GM18499 (cell line): ENCODE measurements around the gene KCNA5.

Source experiments
- ATAC-seq: cut with Tn5 transposase; IDR thresholded peaks from one replicate; pipeline ENCODE4 v1.9.1; 2021; ENCODE audit warnings: moderate number of reproducible peaks; ENCODE audit not compliant: insufficient read depth, unreplicated experiment

Gene KCNA5

DNA sequence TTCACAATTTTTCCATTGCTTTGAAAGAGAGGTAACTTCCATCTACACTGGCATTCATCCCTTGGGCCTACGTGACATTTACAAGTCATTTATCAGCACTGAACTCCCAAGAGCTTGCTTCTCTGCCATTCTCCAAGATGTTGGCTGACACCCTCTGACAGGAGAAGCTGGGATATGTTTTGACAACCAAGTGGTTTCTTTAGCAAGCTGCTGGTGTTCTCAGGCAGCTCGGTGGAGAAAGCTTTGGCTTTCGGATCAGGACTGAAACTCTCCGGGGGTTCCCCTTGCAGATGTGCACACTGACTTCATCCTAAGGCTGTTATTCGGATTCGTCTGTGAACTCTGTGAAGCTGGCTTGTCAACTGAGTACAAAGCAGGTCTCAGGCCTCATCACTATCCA, 15.7 kb downstream of the KCNA5 start:
- ATAC-seq = no peak

DNA sequence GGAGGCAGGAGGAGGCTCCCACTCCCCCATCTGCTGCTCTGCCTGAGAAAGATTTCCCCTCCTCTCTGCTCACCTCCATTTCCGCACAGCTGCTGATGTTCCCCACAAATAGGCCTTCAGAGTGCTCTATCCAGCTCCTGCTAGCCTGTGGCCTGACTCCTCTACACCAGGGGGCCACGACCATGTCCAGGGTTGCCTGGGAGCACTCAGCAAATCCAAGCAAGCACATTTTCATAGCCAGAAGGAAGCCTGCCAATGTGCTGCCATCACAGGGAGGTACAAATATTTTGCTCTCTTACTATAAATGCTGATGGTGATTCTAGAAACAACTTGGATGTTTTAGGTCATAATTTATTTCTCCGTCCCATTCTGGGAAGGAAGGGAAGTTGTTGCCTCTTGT, 17.3 kb downstream of the KCNA5 start:
- no peak for ATAC-seq

DNA sequence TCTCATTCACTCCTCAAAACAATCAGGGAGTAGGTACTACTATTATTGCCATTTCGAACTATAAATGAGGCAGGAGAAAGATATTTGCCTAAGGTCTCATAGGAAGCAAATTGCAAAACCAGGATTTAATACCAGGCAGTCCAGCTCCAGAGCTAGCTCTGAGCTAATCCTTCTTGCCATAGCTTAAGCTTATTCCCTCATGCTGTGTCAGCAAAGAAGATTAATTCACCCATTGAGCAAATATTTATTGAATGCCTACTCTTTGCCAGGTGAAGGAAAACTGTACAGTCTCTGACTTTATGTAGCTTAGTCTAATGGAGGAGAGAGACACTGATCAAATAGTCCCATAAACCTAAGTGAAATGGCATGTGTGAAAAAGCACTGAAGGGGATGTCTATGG, 19.5 kb downstream of the KCNA5 start:
- ATAC-seq = no peak

DNA sequence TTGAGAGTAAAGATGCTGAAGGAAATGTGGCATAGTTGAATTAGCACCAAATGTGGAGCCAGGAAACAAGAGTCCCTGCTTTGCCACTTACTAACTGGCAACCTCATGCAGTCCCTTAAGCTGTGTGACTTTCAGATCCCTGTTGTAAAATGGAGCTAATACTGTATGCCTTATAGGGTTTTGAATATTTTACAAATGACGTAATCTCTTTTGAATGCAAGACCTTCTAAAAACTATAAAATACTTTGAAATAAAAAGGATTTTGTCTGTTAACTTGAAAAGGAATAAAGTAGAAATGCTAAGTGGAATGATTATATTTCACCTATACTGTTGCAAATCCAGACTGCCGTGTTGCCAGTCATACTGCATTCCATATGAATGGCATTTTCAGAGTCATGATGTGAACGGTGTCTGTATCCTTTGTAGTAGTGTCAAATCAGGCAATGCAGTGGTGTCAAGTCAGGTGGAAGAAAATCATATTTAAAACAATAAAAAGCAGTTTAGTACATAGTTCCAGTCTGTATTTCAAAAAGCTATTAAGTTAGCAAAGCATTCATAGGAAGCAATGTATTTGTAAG, 21.3 kb downstream of the KCNA5 start:
- no peak for ATAC-seq

DNA sequence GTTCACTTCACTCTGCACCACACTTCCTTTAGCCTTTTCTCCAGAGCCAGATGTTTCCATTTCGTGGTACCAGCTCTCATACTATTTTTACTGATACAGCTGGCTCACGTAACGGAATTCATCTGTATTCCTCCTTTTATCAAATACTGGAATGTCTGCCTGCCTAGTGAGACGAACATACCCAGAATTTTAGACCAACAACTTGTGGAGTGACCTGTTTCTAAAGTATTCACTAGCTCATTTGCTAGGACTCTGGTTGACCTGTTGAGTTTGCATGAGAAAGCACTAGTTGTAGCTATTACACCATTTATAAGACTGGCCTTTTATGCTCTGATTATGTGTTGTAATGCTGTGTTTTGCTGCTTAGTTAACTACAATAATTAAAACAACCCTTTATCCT, 22.6 kb downstream of the KCNA5 start:
- no peak for ATAC-seq

DNA sequence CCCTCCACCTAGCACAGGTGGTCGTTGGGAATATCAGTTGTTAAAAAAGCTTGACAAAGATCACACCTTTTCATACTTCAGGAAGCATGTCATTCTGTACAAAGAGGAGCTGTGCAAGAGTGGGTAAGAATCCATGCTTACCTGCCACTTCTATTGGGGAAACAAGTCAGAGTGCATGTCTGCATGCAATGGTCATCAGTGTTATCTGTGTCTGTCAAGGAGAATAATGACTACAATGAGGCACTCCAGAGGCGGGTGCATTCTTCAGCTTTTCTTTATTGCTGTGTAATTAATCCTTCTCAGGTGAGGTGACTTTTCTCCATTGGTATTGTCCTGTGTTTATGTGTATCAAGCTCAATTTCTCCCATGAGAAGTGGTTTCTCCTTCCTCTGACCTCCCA, 24.4 kb downstream of the KCNA5 start:
- no peak for ATAC-seq

DNA sequence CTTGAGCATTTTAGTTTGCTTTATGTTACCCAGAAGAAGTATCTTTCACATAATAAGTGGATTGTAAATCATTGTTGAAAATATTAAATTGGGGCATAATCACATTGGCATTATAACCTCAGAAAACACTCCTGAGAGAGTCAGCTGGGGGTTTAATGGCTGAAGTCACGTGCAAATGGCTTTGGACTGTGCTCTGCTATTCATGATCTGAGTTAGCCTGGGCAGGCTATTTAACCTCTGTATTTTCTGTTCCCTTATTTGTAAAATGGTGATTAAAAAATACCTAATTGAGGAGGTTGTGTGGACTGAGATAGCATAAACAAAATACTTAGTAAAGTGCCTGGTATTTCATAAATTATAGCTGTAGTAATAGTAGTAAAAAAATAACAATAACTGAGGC, 24.9 kb downstream of the KCNA5 start:
- ATAC-seq = no peak

DNA sequence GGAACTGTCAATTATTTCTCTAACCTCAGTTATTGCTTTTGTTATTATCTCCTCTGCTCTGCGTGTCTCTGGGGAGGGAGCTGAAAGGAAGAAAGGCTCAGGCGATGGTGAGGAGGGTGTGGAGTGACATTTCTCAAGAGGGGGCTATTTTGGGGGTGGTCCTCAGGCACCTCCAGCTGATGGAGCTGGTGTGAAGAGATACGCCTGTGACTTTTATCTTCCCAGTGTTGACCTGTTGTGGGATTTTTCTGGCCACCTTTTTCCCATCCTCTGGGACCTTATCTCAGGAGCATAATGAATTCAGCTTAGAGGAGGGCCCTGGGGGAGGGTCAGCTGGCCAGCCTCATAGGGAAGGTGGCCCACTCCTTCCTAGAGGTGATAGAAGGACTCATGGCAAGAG, 26.4 kb downstream of the KCNA5 start:
- no peak for ATAC-seq

DNA sequence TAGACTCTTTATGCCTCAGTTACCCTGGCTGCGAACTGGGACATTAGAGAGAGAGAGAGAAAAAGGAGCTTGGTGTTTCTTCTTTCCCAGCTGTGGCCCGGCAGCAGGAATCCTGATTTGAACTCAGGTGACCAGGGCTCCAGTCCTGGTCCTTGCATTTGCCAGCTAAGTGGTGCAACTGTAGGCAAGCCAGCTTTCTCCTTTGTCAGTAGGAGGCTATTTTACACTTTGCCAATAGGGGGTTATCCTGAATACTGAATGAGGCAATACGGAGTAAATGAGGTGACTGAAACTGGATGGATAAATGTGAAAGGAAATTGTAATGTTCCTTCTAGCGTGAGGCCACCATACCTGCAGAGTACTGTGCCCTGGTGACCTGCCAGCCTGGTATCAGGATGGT, 27.8 kb downstream of the KCNA5 start:
- ATAC-seq = no peak

DNA sequence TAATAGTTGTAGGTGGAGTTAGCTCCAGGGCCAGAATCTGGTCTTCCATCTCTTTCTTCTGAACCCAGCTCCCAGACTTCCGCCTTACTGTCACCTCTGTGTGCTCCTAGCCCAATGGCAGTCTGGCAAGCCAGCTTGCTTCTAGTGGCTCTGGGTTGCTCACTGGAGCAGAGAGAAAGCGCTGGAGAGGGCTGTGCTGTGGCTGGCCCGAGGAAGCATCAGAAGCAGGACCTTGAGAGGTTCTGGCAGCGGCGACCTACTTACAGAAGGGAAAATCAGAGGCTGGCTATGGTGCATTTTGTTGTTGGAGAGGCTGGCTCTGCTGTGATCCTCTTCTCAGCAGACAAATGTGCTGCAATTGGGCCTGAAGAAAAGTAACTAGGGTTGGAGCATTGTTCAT, 28.6 kb downstream of the KCNA5 start:
- ATAC-seq = no peak

DNA sequence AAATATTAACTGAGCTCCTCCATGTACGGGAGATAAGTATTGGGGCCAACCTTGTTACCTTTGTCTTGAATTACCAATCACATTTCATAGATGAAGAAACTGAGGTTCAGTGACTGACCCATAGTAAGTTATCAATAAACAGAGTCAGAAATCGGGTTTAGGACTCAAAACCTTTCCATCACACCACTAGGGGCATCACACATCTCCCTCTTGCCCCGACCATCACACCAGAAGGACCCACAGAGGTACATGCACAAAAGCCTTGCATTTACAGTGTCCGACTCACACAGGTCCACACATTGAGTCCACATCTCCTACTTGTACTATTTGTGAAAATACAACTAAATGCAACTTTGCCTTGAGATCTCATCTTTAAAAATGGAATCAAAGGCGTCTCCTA, 29.4 kb downstream of the KCNA5 start:
- no peak for ATAC-seq

DNA sequence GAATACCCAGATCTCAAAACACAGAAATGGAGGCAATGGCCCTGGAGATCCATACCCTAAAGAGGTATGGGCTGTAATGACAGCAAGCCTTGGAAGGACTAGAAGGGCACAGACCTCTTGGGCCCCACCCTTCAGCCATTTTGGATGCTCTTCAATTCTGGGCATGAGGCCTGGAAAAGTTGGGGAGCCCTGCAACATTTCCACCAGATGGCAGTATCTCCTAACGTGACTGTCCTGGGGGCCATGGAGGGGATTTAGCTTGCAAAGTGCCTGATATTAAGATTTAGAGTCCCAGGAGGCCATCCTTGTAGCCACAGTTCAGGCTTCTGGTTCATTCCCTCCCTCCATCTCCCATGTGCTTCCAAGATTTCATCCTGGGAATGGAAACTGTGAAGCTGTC, 30.2 kb downstream of the KCNA5 start:
- ATAC-seq = no peak

DNA sequence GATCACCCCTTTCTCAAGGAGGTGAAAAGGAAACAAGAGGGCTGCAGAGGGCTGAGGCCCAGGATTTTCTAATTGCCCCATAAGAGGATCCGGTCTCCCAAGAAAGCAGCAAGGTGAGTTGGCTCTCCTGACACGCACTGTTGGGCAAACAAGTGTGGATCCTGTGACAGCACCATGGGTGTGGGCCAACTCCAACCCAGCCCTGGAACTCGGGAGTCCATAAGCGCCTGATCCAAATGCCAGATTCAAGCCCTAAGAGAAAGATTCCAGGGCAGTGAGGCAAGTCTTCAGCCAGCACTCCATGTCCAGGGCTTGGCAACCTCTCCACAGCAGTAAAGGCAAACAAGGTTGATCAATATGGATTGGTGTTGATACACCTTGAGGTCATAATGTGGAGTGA, 33.1 kb downstream of the KCNA5 start:
- no peak for ATAC-seq

DNA sequence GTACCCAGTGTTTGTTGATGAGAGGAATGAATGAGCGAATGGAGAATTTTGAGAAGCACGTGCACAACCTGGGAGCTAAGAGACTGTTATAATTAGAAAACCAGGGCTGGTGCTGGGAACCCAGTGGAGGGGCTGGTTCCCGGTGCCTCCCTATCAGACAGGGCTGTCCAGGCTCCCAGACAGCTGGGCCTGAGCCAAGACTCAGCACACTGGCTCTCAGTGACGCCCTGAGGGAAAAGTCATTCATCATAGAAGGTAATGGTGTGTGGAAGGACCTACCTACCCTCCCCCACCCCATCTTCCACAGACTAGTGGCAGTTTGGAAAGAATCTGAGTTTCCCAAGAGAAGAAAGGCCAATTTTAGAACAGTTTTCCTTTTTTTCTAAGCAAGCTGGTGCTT, 34.7 kb downstream of the KCNA5 start:
- ATAC-seq = no peak

DNA sequence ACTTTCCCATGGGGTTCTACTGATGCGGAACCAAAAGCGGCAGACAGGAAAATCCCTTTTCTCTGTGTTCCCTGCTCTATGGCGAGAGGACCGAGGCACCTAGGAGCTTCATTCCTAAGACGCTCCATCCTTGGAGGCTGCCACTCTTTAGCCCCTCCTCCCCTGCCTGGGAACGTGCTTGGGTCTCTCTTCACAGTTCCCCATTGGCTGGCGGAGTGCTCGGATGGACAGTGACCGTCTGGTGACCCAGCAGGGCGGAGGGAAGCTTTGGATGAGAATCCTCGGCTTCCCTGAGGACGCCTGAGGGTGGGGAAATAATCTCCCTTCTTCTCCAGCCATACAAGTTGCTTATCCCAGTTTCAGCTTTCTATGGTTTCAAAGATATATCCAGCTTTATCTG, 37.3 kb downstream of the KCNA5 start:
- no peak for ATAC-seq

DNA sequence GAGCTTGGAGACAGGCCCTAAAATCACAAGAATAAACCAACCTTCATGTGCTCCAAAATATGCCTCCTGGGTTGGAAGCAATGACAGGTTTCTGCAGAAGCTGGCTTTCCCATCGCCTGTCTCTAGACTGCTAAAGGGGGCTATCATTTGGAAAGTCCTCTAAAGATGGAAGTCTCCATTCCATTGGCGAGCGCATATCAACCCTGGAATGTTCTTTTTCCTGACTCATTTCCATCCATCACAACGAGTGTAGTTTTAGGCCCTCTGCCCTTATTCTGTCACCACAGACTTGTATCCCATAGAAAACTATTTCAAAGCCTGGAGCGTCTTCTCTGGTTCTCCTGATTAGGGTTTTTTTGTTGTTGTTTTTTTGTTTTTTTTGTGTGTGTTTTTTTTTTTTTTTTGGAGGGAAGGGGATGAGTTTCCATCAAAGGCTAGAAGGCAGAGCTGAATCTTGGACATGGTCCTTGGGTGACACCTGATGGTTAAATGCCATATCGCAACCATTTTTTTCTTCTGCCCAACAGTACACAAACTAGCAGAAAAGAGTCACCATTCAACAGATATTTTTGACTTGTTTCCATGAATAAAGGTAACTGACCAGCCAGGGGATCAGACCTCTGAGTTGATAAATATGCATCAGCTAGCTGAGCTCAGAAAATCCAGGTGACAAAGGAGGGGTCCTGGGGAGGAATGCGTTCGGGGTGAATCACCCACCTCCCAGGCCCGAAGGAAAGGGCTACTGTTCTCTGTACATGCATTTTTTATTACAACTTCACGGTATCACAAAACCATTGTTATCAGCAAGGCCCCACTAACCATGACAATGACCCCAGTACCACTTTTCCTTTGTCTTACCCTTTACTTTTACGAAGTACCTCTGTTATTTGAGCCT, 40.5 kb downstream of the KCNA5 start:
- ATAC-seq = no peak

DNA sequence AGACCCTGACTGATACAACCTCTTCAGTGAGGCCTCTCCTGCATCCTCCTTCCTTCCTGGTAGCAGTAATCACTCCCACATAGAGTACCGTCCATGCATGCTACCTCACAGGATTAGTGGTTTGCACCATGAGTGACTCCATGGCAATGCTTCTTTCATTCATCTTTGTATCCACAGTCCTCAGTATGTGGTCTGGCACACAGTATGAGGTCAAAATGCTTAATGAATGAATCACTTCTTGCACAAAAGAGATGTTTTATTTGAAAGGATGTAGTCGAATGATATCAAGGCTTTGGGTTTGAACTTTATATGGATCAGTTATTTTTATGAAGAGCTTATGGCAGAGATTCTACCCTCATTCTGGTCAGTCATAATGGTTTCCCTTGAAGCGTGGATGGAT, 42.2 kb downstream of the KCNA5 start:
- no peak for ATAC-seq

DNA sequence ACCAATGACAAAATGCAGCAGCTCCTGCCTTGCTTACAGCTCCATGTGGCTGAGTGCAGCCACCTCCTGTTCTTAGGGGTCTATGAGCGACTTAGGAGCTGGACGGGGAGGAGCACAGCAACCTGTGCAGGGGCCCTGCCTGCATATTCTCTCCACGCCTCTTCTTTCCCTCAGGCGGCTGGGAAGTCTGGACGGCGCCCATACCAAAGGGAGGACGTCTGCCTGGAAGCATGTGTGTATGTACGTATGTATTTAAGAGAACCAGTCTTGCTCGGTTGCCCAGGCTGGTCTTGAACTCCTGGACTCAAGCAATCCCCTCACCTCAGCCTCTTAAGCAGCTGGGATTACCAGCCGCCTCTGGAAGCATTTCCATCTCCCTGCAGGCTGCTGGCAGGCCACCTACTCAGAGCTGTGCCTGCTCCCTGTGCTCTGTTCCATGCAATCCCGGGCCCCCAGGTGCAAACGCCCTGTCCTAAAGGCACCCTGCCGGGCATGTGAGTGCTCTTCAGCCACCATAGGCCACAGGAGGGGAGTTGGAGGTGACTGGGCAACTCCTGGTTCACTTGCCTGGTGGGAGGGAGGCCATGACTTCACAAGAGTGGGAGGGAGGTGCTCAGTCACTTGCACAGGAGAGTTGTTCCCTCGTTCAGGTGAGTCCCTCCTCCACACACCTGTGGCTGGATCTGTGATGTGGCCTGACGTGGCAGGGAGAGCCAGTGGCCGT, 44.3 kb downstream of the KCNA5 start:
- no peak for ATAC-seq

DNA sequence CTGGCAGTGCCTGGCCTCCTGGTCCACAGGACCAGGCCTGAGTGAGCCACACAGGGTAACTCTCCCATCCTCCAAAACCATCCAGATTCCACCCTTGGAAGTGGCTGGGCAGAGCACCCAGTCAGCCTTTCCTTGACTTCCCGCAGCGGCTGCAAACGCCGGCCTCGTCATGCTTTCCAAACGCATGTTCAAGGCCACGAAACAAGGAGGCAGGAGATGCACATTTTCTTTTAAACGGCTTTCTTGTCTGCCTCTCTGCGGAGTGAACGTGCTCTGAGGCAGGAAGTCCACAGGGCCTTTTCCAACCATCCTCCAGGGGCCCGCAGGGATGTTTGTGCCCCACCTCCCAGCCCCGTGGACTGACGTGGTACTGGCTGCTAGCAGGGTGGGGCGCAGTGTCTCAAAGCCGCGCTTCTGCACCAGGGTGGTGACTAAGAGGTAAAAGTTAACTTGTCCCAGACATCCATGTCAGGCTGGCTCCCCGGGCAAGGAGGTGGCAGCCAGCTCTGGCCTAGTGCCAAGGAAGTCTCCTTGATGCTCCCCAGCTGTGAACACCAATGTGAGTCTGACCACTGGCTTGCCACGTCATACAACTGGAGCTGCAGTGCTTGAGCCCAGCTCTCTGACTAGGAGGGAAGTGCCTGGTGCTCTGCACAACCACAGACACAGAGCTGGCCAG, 45.0 kb downstream of the KCNA5 start:
- no peak for ATAC-seq

DNA sequence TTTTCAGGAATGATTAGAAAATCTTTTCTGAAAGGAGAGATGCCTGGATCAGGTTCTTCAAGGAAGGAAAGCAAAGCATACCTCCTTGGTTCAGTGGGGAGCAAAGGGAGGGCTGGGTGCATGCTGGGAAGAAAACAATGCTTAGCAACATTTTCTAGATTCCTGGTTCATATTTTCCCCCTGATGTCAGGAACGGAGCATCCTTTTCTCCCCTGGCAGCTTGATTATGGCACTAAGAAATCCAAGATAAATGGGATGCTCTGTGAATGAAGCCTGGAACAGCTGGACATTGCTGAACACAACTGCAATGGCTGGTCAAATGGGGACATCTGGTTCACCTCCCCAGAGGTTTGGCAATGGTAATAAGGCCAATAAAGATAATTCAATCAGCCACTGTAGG, 50.9 kb downstream of the KCNA5 start:
- ATAC-seq = no peak

DNA sequence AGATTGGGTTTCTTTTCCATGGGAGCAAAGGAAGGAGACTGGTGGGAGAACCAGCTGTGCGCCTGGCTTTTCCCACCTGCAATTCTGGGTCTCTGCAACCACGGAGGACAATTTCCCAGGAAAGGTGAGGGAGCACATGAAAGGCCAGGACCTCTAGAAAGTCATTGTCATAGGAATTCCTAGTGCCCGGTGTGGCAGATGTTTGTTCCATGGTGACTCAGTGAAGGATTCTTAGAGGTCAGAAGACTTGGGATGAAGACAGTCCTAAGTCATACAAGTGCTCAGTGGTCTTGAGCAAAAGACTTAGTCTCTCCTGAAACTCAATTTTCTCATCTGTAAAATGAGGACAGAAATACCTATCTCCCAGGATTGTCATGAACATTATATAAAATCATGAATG, 51.3 kb downstream of the KCNA5 start:
- ATAC-seq = no peak
